AG04449 (cell line): Measurements from ENCODE around the gene WIPF1.

Experiments used
- CTCF ChIA-PET: fragments of 350-600 bp; formaldehyde crosslinking; extraction: SDS; loops from one replicate; lab custom pipeline; 2021; ENCODE audit warnings: antibody characterized with exemption; lab: Yijun Ruan, JAX
- POLR2A ChIA-PET: fragments of 400-600, 350-600 bp; formaldehyde crosslinking; extraction: SDS; loops from one replicate; lab custom pipeline; 2020; ENCODE audit warnings: antibody characterized with exemption, inconsistent platforms; lab: Yijun Ruan, JAX
- DNase-seq: peaks from one replicate; pipeline ENCODE4 v3.0.0-alpha.2; 2010; ENCODE audit warnings: low read depth, low spot score
- H3K4me3 ChIP-seq: 2 replicates; pipeline ENCODE4 v1.5.1; 2011; ENCODE audit warnings: low read depth, mild to moderate bottlenecking, control low read depth, low read length
- TF ChIP-seq, protein P1 (sequence below): IDR thresholded peaks from one replicate; pipeline ENCODE4 v1.5.1; 2011; ENCODE audit warnings: mild to moderate bottlenecking, moderate library complexity, low read length, control low read depth, inconsistent platforms; ENCODE audit not compliant: insufficient read depth; ENCODE audit errors: missing control alignments

Gene WIPF1

DNA sequence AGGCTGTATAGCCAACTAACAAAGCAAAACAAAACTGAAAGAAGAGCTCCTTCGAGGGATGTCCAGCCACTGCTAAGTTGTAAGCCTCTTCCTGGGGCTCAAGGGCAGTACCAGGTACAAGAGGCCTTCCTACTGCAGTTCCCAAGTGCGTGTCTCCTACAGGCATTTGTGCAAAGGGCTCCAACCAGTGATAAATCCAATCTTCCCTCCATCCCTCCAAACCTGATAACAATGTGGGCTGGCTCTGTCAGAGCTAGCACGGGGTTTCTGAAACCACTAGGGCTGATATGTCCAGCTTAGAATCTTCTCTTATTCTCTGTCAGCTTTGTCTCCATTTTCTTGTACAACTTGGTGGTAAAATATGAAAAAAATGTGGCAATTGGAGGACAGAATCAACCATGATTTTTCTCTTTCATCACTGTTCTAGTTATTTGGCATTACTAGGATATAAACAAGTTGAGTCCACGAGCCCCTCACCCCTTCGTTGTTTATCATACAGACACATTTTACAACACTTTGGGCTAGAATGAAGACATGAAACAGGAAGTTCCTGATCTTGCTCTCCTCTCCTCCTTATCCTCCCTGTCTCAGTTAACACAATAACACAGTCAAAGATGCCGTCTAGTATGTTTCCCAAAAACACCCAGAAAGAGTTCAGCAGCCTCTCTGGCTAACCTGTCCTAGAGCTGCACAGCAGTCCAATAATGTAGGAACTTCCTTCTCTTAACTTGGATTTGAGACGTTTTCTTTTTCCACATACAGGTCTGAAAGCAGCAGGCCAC is 35.4 kb upstream of the WIPF1 start:
- DNase-seq: no peak
- H3K4me3 ChIP-seq: no peak overlapping the region
- TF ChIP-seq, protein P1, sequence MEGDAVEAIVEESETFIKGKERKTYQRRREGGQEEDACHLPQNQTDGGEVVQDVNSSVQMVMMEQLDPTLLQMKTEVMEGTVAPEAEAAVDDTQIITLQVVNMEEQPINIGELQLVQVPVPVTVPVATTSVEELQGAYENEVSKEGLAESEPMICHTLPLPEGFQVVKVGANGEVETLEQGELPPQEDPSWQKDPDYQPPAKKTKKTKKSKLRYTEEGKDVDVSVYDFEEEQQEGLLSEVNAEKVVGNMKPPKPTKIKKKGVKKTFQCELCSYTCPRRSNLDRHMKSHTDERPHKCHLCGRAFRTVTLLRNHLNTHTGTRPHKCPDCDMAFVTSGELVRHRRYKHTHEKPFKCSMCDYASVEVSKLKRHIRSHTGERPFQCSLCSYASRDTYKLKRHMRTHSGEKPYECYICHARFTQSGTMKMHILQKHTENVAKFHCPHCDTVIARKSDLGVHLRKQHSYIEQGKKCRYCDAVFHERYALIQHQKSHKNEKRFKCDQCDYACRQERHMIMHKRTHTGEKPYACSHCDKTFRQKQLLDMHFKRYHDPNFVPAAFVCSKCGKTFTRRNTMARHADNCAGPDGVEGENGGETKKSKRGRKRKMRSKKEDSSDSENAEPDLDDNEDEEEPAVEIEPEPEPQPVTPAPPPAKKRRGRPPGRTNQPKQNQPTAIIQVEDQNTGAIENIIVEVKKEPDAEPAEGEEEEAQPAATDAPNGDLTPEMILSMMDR: no peak
- POLR2A ChIA-PET: no interaction called here
- CTCF ChIA-PET: interaction anchor here (0.8 to 2.2 kb wide), 4 partner anchors 19 to 66 kb away, joined by 3 to 6 read pairs (median 4); no protein-coding TSS in a partner anchor

GRCh38 chr2:174631009-174631981 is 33.7 kb upstream of the WIPF1 start:
- TF ChIP-seq, protein P1: no peak
- POLR2A ChIA-PET: no interaction called here
- no peak overlapping the region for H3K4me3 ChIP-seq
- DNase-seq: peak; percentile 84
- CTCF ChIA-PET: no interaction called here

DNA sequence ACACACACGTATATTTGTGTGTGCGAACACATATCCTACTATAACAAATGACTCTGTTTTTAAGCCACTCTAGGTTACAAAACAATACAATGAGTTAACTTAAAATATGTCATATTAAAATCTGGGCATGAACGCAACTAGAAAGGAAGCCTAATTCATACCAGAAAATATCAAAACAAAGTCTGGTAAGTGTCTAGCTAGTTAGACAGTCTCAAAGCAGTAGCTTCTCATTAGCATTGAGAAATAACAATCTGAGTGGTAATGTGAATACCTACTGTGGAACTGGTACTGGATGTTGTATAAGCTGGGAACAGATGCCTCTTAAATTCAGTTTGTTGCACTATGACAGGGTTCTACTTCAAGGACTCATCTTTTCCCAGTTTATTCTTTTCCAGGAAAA is 32.5 kb upstream of the WIPF1 start:
- no peak for DNase-seq
- TF ChIP-seq, protein P1: no peak
- ChIA-PET CTCF (interaction anchor here (0.7 to 0.9 kb wide), 2 partner anchors 17 to 24 kb away, joined by 3 read pairs; no protein-coding TSS in a partner anchor), POLR2A (no interaction called here)
- H3K4me3 ChIP-seq: no peak overlapping the region

DNA sequence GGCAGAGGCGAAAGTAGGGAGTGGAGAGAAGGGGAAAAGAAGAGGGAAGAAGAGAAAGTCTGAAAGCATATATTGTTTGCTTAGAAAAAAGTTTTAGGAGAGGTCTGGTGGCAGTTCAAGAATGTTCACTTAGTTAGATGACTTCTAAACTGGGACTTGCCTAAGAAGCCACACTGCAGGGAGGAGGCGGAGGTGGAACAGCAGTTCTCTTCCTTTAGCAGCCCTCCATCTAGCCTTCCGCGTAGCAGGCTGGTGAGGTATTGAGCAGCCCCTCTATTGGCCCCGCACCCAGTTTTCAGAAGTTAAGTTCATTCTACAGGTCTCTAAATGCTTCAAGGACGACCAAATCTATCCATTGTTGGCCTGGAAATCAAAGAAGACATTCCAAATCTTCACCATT is 31.9 kb upstream of the WIPF1 start:
- ChIA-PET POLR2A (no interaction called here), CTCF (interaction anchor here (0.9 to 1.6 kb wide), 3 partner anchors 14 to 39 kb away, joined by 3 to 4 read pairs (median 3); no protein-coding TSS in a partner anchor)
- TF ChIP-seq, protein P1: no peak
- no peak overlapping the region for H3K4me3 ChIP-seq
- DNase-seq: no peak

DNA sequence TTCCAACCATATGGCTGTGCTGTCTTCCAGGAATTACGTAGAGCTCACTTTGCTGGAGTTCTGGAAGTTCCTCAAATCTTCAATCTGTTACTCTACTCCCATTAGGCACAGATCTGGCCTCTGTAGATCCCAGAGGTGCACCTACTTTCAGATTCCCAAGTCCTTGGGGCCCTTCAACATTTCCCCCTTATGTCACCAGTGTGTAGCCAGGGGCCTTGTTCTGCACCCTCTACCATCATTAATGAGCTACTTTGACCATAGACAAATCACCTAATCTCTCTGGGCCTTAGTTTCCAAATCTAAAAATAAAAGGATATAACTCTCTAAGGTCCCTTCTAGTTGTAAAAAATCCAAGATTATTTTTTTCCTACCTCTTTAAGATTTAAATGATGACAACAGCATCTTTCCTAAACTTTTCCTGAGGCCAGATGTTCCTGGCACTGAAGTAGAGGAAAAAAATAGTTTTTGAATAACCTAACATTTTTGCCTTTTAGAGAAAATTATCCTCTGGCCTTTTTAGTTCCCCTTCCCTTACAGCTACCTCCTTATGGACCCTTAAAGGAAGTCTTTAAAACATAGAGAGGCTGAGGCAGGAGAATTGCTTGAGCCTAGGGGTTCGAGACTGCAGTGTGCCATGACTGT is 31.0 kb upstream of the WIPF1 start:
- ChIA-PET CTCF (interaction anchor here (1.2 to 1.6 kb wide), 3 partner anchors 13 to 38 kb away, joined by 3 to 4 read pairs (median 4); no protein-coding TSS in a partner anchor), POLR2A (no interaction called here)
- no peak for DNase-seq
- TF ChIP-seq, protein P1: no peak
- H3K4me3 ChIP-seq: no peak overlapping the region
